ENCODE data around the gene GAL.

The GAL gene

GRCh38 chr11:68707527-68707926 lies 23.2 kb downstream of the GAL start:
- DNase-seq (ENCODE audit: low read depth in 3 of 3), result no peak

GRCh38 chr11:68709062-68709461 lies 24.7 kb downstream of the GAL start:
- DNase-seq (ENCODE audit: low read depth in 3 of 3), result no peak

GRCh38 chr11:68710409-68710808 lies 26.1 kb downstream of the GAL start:
- no peak for DNase-seq (ENCODE audit: low read depth in 3 of 3)

GRCh38 chr11:68711114-68711513 lies 26.8 kb downstream of the GAL start:
- no peak for DNase-seq (ENCODE audit: low read depth in 3 of 3)

GRCh38 chr11:68714060-68714856 lies 29.9 kb downstream of the GAL start:
- no peak for DNase-seq (ENCODE audit: low read depth in 3 of 3)

- DNase-seq (ENCODE audit: low read depth in 3 of 3), result no peak
Observed at GRCh38 chr11:68715456-68716122, 31.2 kb downstream of the GAL start.

GRCh38 chr11:68721075-68721474 lies 36.7 kb downstream of the GAL start:
- no peak for DNase-seq (ENCODE audit: low read depth in 3 of 3)

- DNase-seq (ENCODE audit: low read depth in 3 of 3), result no peak
Observed at GRCh38 chr11:68722143-68722542, 37.8 kb downstream of the GAL start.

- no peak for DNase-seq (ENCODE audit: low read depth in 3 of 3)
Observed at GRCh38 chr11:68724293-68724692, 39.9 kb downstream of the GAL start.

- no peak for DNase-seq (ENCODE audit: low read depth in 3 of 3)
Observed at GRCh38 chr11:68727783-68728182, 43.4 kb downstream of the GAL start.

- DNase-seq (ENCODE audit: low read depth in 3 of 3), result no peak
Observed at GRCh38 chr11:68734111-68734510, 49.8 kb downstream of the GAL start.

- DNase-seq (ENCODE audit: low read depth in 3 of 3), result no peak
Observed at GRCh38 chr11:68735125-68735524, 50.8 kb downstream of the GAL start.

GRCh38 chr11:68735646-68736045 lies 51.3 kb downstream of the GAL start:
- DNase-seq (ENCODE audit: low read depth in 3 of 3), result no peak
